Gastrocnemius medialis (tissue), 4 donors: Measurements from ENCODE around the gene OPRL1.

Source experiments
- POLR2A ChIP-seq, 2 donors: fragments of 450-650 bp; IDR thresholded peaks; one replicate each; pipeline ENCODE4 v1.6.1; 2017; ENCODE audit warnings: antibody characterized with exemption in 2 of 2, mild to moderate bottlenecking in 2 of 2, moderate library complexity in 2 of 2
- TF ChIP-seq, protein P1 (sequence below), 5 experiments: fragments of 450-650 bp in 3 of 5; fragments of 200-600 bp in 2 of 5; sonication (generic) in 2 of 5; IDR thresholded peaks in 4 of 5; conservative IDR thresholded peaks in 1 of 5; 1 replicate in 4 of 5; 2 replicates in 1 of 5; pipeline ENCODE4 v1.5.1; 2016 to 2019; ENCODE audit warnings: antibody characterized with exemption in 5 of 5, mild to moderate bottlenecking in 3 of 5, moderate library complexity in 3 of 5

DNA sequence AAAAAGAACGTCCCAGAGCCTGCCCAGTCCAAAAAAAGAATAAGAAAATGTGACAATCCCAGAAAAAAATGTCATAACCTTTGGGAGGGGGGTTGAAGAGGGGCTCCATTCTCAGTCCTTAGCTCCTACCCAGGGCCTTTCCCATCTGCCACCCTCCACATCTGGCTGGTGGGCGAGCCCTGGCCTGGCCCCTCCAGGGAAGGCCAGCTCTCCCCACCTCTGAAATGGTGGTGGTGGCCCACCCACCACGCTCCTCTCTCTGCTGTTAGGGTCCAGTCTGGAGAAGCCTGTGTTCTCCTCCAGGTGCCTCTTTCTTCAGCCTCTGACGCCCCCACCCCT lies 979 bp upstream of the OPRL1 start:
- TF ChIP-seq, protein P1, sequence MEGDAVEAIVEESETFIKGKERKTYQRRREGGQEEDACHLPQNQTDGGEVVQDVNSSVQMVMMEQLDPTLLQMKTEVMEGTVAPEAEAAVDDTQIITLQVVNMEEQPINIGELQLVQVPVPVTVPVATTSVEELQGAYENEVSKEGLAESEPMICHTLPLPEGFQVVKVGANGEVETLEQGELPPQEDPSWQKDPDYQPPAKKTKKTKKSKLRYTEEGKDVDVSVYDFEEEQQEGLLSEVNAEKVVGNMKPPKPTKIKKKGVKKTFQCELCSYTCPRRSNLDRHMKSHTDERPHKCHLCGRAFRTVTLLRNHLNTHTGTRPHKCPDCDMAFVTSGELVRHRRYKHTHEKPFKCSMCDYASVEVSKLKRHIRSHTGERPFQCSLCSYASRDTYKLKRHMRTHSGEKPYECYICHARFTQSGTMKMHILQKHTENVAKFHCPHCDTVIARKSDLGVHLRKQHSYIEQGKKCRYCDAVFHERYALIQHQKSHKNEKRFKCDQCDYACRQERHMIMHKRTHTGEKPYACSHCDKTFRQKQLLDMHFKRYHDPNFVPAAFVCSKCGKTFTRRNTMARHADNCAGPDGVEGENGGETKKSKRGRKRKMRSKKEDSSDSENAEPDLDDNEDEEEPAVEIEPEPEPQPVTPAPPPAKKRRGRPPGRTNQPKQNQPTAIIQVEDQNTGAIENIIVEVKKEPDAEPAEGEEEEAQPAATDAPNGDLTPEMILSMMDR (IDR thresholded peaks at IDR 0.05 in 4 of 5, conservative IDR thresholded peaks at IDR 0.05 in 1 of 5), result no peak
- TF ChIP-seq POLR2A (IDR thresholded peaks at IDR 0.05), result no peak
